ENCODE results near the gene NABP1.

The NABP1 gene

DNA sequence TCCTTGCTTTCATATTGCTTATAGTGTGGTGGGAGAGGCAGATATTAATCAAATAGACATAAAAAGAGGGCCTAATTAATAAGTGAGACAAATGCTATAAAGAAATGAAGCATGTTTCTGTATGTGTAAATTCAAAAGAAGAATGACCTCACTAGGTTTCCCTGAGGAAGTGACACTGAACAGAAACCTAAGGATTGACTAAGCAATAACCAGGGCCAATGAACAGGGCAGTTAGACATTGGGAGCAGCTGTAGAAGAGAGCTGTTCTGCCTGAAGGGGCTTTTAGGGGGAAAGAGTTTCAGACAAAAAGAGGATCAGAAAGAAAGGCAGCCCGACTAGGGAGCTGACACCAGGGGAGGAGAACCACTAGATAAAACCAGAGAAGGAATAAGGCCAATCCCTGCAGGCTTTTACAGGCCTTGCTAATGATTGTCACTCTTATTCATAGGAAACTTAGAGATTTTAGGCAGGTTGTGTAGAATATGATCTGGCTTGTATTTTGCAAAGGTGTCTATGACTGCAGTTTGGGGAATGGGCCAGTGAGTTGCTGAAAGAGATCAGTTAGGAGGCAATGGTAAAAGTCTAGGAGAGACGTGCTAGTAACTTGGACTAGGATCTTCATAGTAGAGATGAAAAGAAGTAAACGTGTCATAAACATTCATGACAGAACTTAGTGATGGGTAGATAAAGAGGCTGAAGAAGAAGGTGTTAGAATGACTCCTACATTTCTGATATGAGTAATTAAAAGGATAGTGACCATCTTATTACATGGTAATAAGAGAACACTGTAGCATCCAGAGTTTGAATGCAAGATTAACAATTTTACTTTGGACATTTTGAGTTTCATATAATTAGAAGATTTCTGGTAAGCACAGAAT is 26.8 kb upstream of the NABP1 start:
- no peak for DNase-seq

DNA sequence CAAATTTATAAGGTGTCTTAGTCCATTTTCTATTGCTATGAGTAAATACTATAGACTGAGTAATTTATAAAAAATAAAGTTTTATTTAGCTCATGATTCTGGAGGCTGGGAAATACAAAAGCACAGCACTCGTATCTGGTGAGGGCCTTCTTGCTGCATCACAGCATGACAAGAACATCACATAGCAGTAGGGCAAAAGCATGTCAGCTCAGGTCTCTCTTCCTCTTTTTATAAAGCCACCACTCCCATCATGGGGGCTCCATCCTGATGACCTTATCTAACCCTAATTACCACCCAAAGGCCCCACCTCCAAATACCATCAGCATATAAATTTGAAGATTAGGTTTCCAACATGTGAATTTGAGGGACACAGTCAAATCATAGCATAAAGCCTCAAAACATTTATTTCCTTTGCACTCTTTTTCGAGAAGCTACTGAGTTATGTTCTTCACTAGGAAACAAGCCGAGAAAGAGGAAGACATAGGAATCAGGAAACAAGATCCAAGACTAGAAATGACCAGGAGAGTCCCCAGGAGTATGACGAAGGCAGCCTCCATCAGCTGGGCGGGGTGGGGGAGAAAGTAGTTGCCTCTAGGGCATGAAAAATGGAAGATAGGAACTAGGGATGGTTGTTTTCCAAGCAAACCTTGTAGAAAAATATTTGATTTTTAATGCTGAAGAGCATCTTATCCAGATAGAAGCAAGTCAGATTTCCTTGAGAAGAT is 24.1 kb upstream of the NABP1 start:
- no peak for DNase-seq

- no peak for DNase-seq
These were observed 21.5 kb upstream of the NABP1 start for GRCh38 chr2:191656391-191656790.

- no peak for DNase-seq
These were observed 21.1 kb upstream of the NABP1 start for GRCh38 chr2:191656792-191657191.

- no peak for DNase-seq
These were observed 20.0 kb upstream of the NABP1 start for GRCh38 chr2:191657977-191658376.

DNA sequence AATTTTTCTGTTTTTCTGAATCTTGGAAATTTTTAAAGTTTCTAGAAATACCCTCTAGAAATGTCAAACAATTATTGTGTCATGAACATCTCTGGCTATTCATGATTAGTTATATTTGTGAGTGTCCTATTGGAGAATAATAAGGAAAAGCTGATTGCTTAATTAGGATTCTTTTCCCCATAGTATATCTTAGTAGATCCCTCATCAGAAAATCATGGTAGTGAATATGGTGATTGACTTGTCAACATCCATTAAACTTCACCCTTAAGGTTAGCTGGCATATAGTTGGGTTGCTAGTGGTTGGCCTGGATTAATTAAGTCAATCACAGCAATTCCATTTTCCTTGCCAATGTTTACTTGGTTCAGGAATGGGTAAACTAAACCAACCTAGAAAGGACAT is 18.7 kb upstream of the NABP1 start:
- no peak for DNase-seq

GRCh38 chr2:191660575-191660974 is 17.4 kb upstream of the NABP1 start:
- DNase-seq: no peak

- no peak for DNase-seq
These were observed 16.6 kb upstream of the NABP1 start for GRCh38 chr2:191661097-191661924.

- DNase-seq: no peak
These were observed 12.9 kb upstream of the NABP1 start for GRCh38 chr2:191664823-191665677.

DNA sequence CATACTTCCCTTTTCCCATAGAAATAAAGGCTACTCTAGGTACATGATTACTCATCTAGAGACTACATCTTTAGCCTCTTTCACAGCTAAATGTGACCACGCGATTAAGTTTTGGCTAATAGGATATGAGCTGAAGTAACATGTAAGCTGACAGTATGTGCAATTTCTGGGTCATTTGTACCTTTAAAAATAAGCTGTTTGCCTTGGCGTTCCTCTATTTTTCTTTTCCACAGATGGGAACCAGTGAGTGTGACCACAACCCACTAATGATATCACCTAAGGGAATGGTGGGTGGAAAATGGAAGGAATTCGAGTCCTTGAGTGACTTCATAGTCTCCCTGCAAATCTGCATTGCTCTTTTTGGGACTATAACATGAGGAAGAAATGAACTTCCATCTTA is 11.7 kb upstream of the NABP1 start:
- DNase-seq: no peak

DNA sequence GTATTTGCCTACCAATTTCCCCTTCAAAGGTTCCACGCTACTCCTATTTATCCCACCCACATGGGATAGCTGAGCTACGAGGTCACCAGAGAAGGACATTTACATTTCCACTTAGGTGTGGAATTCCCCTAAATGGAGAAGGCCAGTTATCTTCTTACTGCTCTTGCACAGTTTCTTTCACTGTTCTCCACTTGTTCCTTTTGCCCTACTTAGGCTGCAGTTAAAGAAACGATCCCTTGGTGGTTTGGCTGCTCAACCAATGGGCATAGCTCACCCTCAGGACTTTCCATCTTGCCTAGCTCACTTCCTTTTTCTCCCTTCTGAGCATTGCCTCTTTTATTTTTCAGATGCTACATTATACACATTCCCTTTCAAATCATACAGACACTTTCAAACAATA is 11.2 kb upstream of the NABP1 start:
- DNase-seq: no peak

- no peak for DNase-seq
These were observed 7.9 kb upstream of the NABP1 start for GRCh38 chr2:191670076-191670475.

DNA sequence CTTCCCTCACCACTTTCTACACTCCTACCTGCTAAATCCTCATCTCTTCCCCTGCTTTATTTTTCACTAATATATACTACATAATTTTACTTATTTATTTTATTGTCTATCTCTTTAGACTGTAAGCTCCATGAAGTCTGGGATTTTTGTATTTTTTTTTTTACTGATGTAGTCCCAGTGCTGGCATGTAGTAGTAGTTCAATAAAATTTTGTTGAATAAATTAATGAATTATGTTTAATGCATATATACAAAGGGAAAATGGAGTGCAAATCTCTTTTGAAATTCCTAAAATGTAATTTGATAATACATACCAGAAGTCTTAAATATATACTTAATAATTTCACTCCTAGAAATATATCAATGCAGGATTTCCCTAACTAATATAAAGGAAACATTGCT is 7.1 kb upstream of the NABP1 start:
- no peak for DNase-seq

GRCh38 chr2:191675807-191676721 is 1.9 kb upstream of the NABP1 start:
- peak; percentile 51 for DNase-seq

- DNase-seq: no peak
These were observed 918 bp upstream of the NABP1 start for GRCh38 chr2:191676790-191677645.

- DNase-seq: peak; percentile 60
These were observed 633 bp downstream of the NABP1 start for GRCh38 chr2:191678437-191679100.

GRCh38 chr2:191679818-191680600 is 2.1 kb downstream of the NABP1 start:
- DNase-seq: no peak

DNA sequence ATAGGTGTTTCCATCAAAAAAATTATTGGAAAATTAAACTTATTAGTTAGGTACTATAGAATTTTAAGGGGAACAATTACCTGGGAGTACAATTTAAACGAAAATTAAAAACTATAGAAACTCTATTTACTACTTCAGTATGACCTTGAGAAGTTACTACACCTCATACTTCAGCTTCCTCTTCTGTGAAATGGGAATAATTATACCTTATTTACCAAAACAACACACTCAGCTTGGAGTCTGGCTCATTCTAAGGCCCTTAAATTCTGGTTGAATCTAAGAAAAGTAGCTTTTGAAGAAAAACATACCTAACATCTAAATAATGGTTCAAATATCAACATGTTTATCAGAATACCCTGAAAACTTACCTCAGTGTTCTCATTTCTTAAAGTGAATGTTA is 2.7 kb downstream of the NABP1 start:
- DNase-seq: no peak

DNA sequence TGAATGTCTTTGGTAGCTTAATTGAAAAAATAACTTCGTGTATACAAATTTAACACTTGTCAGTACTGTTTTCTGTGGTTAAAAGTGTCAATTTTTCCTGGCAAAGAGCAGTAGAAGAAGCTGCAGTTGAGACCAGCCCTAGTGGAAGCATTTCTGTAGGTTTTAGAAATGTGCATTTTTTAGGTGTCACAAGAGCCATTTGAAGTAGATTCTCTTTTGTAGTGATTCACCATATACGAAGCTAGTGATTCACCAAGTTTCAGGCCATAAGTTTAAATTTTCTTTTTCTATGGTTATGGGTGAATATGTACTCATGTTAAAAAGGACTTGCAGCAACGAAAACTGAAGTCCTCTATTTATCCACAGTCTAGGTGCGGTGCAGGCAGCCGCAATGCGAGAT is 4.2 kb downstream of the NABP1 start:
- DNase-seq: no peak

Data from activated T-cell treated with anti-CD3 and anti-CD28 coated beads for 4 hours (primary cell).